Measurements from ENCODE around the gene PLEKHO1.

DNA sequence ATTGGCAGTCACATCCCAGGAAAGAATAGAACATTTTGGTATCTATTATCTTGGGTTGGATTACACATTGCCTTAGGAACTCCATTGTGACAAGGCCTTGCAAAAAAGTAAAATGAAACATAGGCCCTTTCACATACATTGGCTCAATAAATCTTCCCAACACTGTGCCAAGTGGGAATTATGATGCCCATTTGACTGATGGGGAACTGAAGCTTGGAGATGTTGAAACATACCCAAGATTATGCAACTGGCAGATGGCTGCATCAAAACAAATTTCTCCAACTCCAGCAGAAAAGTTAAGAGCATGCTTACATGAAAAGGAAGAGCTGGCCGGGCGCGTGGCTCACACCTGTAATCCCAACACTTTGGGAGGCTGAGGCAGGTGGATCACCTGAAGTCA is 26.9 kb downstream of the PLEKHO1 start:
- TF ChIP-seq TAF1 (IDR thresholded peaks at IDR 0.05; ENCODE audit: low read depth) (no peak), POLR2AphosphoS5 (IDR thresholded peaks at IDR 0.05) (no peak), MXI1 (conservative IDR thresholded peaks at IDR 0.05; ENCODE audit: poor library complexity, severe bottlenecking) (no peak)
- TF ChIP-seq, protein P1, sequence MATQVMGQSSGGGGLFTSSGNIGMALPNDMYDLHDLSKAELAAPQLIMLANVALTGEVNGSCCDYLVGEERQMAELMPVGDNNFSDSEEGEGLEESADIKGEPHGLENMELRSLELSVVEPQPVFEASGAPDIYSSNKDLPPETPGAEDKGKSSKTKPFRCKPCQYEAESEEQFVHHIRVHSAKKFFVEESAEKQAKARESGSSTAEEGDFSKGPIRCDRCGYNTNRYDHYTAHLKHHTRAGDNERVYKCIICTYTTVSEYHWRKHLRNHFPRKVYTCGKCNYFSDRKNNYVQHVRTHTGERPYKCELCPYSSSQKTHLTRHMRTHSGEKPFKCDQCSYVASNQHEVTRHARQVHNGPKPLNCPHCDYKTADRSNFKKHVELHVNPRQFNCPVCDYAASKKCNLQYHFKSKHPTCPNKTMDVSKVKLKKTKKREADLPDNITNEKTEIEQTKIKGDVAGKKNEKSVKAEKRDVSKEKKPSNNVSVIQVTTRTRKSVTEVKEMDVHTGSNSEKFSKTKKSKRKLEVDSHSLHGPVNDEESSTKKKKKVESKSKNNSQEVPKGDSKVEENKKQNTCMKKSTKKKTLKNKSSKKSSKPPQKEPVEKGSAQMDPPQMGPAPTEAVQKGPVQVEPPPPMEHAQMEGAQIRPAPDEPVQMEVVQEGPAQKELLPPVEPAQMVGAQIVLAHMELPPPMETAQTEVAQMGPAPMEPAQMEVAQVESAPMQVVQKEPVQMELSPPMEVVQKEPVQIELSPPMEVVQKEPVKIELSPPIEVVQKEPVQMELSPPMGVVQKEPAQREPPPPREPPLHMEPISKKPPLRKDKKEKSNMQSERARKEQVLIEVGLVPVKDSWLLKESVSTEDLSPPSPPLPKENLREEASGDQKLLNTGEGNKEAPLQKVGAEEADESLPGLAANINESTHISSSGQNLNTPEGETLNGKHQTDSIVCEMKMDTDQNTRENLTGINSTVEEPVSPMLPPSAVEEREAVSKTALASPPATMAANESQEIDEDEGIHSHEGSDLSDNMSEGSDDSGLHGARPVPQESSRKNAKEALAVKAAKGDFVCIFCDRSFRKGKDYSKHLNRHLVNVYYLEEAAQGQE (IDR thresholded peaks at IDR 0.05; ENCODE audit: borderline replicate concordance), result no peak
- TF ChIP-seq, protein P2, sequence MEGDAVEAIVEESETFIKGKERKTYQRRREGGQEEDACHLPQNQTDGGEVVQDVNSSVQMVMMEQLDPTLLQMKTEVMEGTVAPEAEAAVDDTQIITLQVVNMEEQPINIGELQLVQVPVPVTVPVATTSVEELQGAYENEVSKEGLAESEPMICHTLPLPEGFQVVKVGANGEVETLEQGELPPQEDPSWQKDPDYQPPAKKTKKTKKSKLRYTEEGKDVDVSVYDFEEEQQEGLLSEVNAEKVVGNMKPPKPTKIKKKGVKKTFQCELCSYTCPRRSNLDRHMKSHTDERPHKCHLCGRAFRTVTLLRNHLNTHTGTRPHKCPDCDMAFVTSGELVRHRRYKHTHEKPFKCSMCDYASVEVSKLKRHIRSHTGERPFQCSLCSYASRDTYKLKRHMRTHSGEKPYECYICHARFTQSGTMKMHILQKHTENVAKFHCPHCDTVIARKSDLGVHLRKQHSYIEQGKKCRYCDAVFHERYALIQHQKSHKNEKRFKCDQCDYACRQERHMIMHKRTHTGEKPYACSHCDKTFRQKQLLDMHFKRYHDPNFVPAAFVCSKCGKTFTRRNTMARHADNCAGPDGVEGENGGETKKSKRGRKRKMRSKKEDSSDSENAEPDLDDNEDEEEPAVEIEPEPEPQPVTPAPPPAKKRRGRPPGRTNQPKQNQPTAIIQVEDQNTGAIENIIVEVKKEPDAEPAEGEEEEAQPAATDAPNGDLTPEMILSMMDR (IDR thresholded peaks at IDR 0.05; ENCODE audit: poor library complexity, severe bottlenecking), result no peak
